AG09319 (cell line): ENCODE results near the gene PTTG1IP.

Experiments used
- DNase-seq: peaks from one replicate; pipeline ENCODE4 v3.0.0-alpha.2; 2010; ENCODE audit warnings: low read depth; ENCODE audit errors: extremely low read depth
- TF ChIP-seq, protein P1 (sequence below): IDR thresholded peaks from 2 replicates; pipeline ENCODE4 v1.5.1; 2011; ENCODE audit warnings: low read depth, mild to moderate bottlenecking, inconsistent platforms, low read length, moderate library complexity

PTTG1IP gene

GRCh38 chr21:44902268-44903049 is 29.0 kb upstream of the PTTG1IP start:
- TF ChIP-seq, protein P1, sequence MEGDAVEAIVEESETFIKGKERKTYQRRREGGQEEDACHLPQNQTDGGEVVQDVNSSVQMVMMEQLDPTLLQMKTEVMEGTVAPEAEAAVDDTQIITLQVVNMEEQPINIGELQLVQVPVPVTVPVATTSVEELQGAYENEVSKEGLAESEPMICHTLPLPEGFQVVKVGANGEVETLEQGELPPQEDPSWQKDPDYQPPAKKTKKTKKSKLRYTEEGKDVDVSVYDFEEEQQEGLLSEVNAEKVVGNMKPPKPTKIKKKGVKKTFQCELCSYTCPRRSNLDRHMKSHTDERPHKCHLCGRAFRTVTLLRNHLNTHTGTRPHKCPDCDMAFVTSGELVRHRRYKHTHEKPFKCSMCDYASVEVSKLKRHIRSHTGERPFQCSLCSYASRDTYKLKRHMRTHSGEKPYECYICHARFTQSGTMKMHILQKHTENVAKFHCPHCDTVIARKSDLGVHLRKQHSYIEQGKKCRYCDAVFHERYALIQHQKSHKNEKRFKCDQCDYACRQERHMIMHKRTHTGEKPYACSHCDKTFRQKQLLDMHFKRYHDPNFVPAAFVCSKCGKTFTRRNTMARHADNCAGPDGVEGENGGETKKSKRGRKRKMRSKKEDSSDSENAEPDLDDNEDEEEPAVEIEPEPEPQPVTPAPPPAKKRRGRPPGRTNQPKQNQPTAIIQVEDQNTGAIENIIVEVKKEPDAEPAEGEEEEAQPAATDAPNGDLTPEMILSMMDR, result no peak
- no peak for DNase-seq

- TF ChIP-seq, protein P1, result no peak
- no peak for DNase-seq
Measured at GRCh38 chr21:44901391-44902074, 28.0 kb upstream of the PTTG1IP start.

- no peak for DNase-seq
- TF ChIP-seq, protein P1, result no peak
Measured at GRCh38 chr21:44900559-44901251, 27.2 kb upstream of the PTTG1IP start.

GRCh38 chr21:44899768-44900558 is 26.5 kb upstream of the PTTG1IP start:
- TF ChIP-seq, protein P1, result no peak

DNA sequence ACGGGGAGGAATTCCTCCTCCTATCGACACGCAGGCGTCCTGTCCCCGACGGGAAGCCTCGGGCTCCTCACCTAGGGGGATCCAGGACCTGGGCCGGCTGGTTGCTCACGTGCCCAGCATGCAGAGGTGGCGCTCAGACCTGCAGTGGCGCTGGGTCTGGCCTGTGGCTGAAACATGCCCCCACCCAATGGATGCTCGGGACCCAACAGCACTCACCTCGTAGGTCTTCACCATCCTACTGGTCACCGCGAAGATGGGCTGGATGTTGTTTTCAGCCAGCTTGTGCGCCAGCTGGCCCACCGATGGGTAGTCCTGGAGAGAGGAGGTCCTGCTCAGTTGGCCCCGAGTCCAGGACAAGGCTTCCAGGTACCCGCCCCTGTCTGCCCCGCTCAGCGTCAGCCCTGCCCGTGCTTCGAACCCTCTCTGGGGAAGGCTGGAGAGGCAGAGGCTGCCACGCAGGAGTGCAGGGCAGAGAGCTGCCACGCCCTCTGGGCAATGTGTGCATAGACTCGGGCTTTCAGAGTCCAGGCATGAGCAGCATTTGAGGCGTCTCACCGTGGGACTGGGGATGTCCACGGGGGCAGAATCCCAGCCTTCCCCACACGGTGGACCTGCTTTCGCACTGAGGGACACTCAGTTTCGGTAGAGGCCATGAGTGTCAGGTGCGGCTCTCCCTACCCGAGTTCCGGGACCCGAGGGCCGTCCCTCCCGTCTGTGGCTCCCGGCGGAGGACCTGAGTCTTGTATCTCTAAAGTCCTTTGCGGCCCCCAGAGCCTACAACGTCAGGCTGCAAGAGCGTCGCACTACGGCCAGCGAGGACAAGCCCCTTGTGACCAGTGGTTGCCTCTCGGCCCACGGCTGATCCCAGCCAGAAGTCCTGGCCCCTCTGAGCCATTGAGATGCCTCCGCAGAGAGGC is 25.6 kb upstream of the PTTG1IP start:
- TF ChIP-seq, protein P1, result no peak
- DNase-seq, result no peak

More at GRCh38 chr21:44899768-44900558, 26.5 kb upstream of the PTTG1IP start:
- no peak for DNase-seq

- DNase-seq, result no peak
- TF ChIP-seq, protein P1, result no peak
Measured at GRCh38 chr21:44898011-44898488, 24.6 kb upstream of the PTTG1IP start.
